Lower leg skin (tissue), 4 donors: Measurements from ENCODE around the gene SIK2. TPM values are rescaled to one million over a fixed set of nuclear protein-coding genes. Genes with fewer than 3 reads are reported as not detected.
A peak's percentile ranks its signal among the peaks of the same experiment; 100 is the strongest.

Source experiments
- DNase-seq, 2 donors: peaks; one replicate each; pipeline ENCODE4 v3.0.0-alpha.2; 2019; ENCODE audit warnings: low spot score in 2 of 2
- H3K4me3 ChIP-seq: fragments of 200-600 bp; sonication (generic); 2 replicates; pipeline ENCODE4 v1.5.1; 2017; ENCODE audit warnings: mild to moderate bottlenecking, low read depth; ENCODE audit not compliant: poor library complexity, severe bottlenecking
- POLR2A ChIP-seq, 2 donors: fragments of 450-650 bp; IDR thresholded peaks; one replicate each; pipeline ENCODE4 v1.6.1; 2016 to 2017; ENCODE audit warnings: antibody characterized with exemption in 2 of 2, mild to moderate bottlenecking in 1 of 2, moderate library complexity in 1 of 2
- WGBS, 2 donors: methylation state at CpG; one replicate each; pipeline ENCODE4 v1.1.5; 2018; 5-methylcytosine and 5-hydroxymethylcytosine counted together
- intact Hi-C: fragments of 100-400 bp; cut with DNase I; formaldehyde crosslinking; loops from one replicate; pipeline ENCODE4 v1.15.0; 2023; ENCODE audit warnings: low total_unique reads
- total RNA-seq, 4 donors: library from RNA; depleted of rRNA; stranded (reverse); fragments of >200 nt; gene quantifications; one replicate each; pipeline ENCODE4 v1.1.0, GENCODE V29; 2016
- TF ChIP-seq, protein P1 (sequence below), 3 donors: fragments of 450-650 bp; IDR thresholded peaks; one replicate each; pipeline ENCODE4 v1.5.1; 2016; ENCODE audit warnings: antibody characterized with exemption in 3 of 3, mild to moderate bottlenecking in 3 of 3, moderate library complexity in 2 of 3

Gene SIK2
- total RNA-seq, 4 donors from 2014 or later: 15.4 to 19.5 (median 18.9) TPM

DNA sequence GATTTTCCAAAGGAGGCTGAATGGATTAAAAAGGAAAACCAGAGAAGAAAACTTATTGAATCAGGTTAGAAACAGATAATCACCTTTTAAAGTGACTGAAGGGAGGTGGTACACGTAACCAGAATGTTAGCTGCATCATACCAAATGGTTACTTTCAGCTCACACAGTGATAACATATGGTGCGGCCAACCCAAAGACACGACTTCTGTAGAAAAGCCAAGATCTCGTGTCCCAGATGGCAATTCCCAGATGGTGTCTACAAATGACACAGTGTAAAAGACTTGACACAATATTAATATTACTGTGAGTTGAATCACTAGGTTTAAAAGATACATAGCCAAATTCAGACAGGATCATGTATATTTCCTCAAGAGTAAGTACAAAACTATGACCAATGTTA lies 158.8 kb downstream of the SIK2 start:
- intact Hi-C loops: no loop called here
- TF ChIP-seq POLR2A (IDR thresholded peaks at IDR 0.05): no peak
- TF ChIP-seq, protein P1, sequence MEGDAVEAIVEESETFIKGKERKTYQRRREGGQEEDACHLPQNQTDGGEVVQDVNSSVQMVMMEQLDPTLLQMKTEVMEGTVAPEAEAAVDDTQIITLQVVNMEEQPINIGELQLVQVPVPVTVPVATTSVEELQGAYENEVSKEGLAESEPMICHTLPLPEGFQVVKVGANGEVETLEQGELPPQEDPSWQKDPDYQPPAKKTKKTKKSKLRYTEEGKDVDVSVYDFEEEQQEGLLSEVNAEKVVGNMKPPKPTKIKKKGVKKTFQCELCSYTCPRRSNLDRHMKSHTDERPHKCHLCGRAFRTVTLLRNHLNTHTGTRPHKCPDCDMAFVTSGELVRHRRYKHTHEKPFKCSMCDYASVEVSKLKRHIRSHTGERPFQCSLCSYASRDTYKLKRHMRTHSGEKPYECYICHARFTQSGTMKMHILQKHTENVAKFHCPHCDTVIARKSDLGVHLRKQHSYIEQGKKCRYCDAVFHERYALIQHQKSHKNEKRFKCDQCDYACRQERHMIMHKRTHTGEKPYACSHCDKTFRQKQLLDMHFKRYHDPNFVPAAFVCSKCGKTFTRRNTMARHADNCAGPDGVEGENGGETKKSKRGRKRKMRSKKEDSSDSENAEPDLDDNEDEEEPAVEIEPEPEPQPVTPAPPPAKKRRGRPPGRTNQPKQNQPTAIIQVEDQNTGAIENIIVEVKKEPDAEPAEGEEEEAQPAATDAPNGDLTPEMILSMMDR (IDR thresholded peaks at IDR 0.05): no peak
- DNase-seq: no peak
- WGBS, 2 donors: 70 to 79% methylated on average over 4 of the region's 4 CpGs
- no peak overlapping the region for H3K4me3 ChIP-seq

DNA sequence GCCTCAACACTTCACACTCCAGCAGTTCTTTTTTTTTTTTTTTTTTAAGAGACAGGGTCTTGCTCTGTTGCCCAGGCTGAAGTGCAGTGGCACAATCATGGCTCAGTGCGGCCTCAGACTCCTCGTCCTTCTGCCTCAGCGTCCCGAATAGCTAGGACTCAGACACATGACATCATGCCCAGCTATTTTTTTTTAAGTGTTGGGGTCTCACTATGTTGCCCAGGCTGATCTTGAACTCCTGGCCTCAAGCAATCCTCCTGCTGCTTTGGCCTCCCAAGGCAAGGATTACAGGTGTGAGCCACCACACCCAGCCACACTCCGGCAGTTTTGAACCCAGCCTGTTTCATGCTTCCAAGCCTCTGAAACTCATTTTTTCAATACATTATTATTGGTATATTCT lies 160.3 kb downstream of the SIK2 start:
- intact Hi-C loops: no loop called here
- 97 to 100% methylated on average over 5 of the region's 5 CpGs for WGBS, 2 donors

GRCh38 chr11:111762981-111763643 lies 160.9 kb downstream of the SIK2 start:
- no peak overlapping the region for H3K4me3 ChIP-seq
- WGBS, 2 donors: 85 to 86% methylated on average over 3 of the region's 3 CpGs
- TF ChIP-seq, protein P1 (IDR thresholded peaks at IDR 0.05): no peak
- no peak for TF ChIP-seq POLR2A (IDR thresholded peaks at IDR 0.05)
- intact Hi-C loops: no loop called here
- DNase-seq: no peak

More for the DNA sequence above, 160.3 kb downstream of the SIK2 start:
- TF ChIP-seq, protein P1 (IDR thresholded peaks at IDR 0.05): no peak
- no peak for TF ChIP-seq POLR2A (IDR thresholded peaks at IDR 0.05)
- DNase-seq: no peak
- no peak overlapping the region for H3K4me3 ChIP-seq

DNA sequence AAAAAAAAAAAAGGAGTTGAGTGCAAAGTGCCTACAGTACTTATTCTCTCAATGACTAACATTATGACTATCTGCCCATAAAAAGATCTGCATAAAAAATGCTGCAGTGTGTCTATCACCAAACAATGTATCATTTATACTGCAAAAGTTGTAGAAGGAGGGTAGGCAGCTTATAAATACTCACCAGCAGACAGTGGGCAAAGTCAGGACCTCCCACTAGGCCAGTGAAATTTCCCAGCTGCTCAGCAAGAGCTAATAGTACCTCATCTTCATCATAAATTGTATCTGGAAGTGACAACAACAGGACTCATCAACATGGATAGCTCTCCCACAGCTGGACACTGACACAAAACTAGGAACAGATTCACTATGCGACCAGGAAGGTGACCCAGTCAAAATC lies 162.4 kb downstream of the SIK2 start:
- H3K4me3 ChIP-seq: no peak overlapping the region
- DNase-seq: no peak
- TF ChIP-seq, protein P1 (IDR thresholded peaks at IDR 0.05): no peak
- TF ChIP-seq POLR2A (IDR thresholded peaks at IDR 0.05): no peak
- intact Hi-C loops: no loop called here
- WGBS, 2 donors: 68 to 74% methylated on average over 1 of the region's 1 CpG

GRCh38 chr11:111765320-111765983 lies 163.2 kb downstream of the SIK2 start:
- DNase-seq: peak in 1 of 2 donors; percentile 88
- TF ChIP-seq, protein P1 (IDR thresholded peaks at IDR 0.05): no peak
- no peak for TF ChIP-seq POLR2A (IDR thresholded peaks at IDR 0.05)
- WGBS, 2 donors: 2% methylated on average over 14 to 27 of the region's 28 CpGs
- intact Hi-C loops: no loop called here
- H3K4me3 ChIP-seq: peak overlapping the region; percentile 94
